ENCODE data around the gene GEMIN8. TPM values are rescaled to one million over a fixed set of nuclear protein-coding genes. Genes with fewer than 3 reads are reported as not detected.

Gene GEMIN8
- total and polyA plus RNA-seq, 5 donors from 2014 or later, result 16.5 to 37.9 (median 27.7) TPM

- ATAC-seq (ENCODE audit: low read depth in 2 of 2), result no peak
- H3K27ac Mint-ChIP-seq, result no peak overlapping the region
- no peaks in the 10 kb centered on the region for H3K36me3 Mint-ChIP-seq
- no peaks in the 10 kb centered on the region for H3K4me1 Mint-ChIP-seq
- no peaks in the 10 kb centered on the region for H3K4me1 ChIP-seq (ENCODE audit: control insufficient read depth, insufficient read depth, low read length, poor library complexity, severe bottlenecking)
- no peak overlapping the region for H3K27ac ChIP-seq (ENCODE audit: insufficient read depth, low read length, poor library complexity, severe bottlenecking)
- peaks cover 25% of the 10 kb centered on the region for H3K27me3 Mint-ChIP-seq
- H3K4me3 Mint-ChIP-seq, result no peak overlapping the region
- no peaks in the 10 kb centered on the region for H3K27me3 ChIP-seq (ENCODE audit: control insufficient read depth, insufficient read depth, low read length)
- no peak for DNase-seq
- no peaks in the 10 kb centered on the region for H3K36me3 ChIP-seq (ENCODE audit: control insufficient read depth, insufficient read depth, low read length)
- H3K9me3 Mint-ChIP-seq, result peaks cover 0 to 2% (median 0%) of the 10 kb centered on the region in 7 donors
- no peaks in the 10 kb centered on the region for H3K9me3 ChIP-seq (ENCODE audit: control insufficient read depth in 2 of 2, low read length in 2 of 2)
- H3K4me3 ChIP-seq (ENCODE audit: low read depth, low read length), result no peak overlapping the region
Measured at GRCh38 chrX:14056206-14056605, 26.5 kb upstream of the GEMIN8 start.

GRCh38 chrX:14051416-14051815, 21.7 kb upstream of the GEMIN8 start:
- H3K27ac ChIP-seq (ENCODE audit: insufficient read depth, low read length, poor library complexity, severe bottlenecking), result no peak overlapping the region
- no peaks in the 10 kb centered on the region for H3K36me3 Mint-ChIP-seq
- H3K27ac Mint-ChIP-seq, result no peak overlapping the region
- H3K4me1 Mint-ChIP-seq, result no peaks in the 10 kb centered on the region
- H3K27me3 ChIP-seq (ENCODE audit: control insufficient read depth, insufficient read depth, low read length), result peaks cover 3% of the 10 kb centered on the region
- peaks cover 18% of the 10 kb centered on the region for H3K27me3 Mint-ChIP-seq
- H3K4me3 Mint-ChIP-seq, result no peak overlapping the region
- H3K4me1 ChIP-seq (ENCODE audit: control insufficient read depth, insufficient read depth, low read length, poor library complexity, severe bottlenecking), result no peaks in the 10 kb centered on the region
- H3K9me3 Mint-ChIP-seq, result peaks cover 0 to 2% (median 0%) of the 10 kb centered on the region in 7 donors
- H3K4me3 ChIP-seq (ENCODE audit: low read depth, low read length), result no peak overlapping the region
- H3K36me3 ChIP-seq (ENCODE audit: control insufficient read depth, insufficient read depth, low read length), result no peaks in the 10 kb centered on the region
- ATAC-seq (ENCODE audit: low read depth in 2 of 2), result no peak
- H3K9me3 ChIP-seq (ENCODE audit: control insufficient read depth in 2 of 2, low read length in 2 of 2), result no peaks in the 10 kb centered on the region
- no peak for DNase-seq

- Histone ChIP-seq H3K27ac (ENCODE audit: insufficient read depth, low read length, poor library complexity, severe bottlenecking) (no peak overlapping the region), H3K4me1 (ENCODE audit: control insufficient read depth, insufficient read depth, low read length, poor library complexity, severe bottlenecking) (no peaks in the 10 kb centered on the region), H3K4me3 (ENCODE audit: low read depth, low read length) (no peak overlapping the region), H3K27me3 (ENCODE audit: control insufficient read depth, insufficient read depth, low read length) (peaks cover 3% of the 10 kb centered on the region), H3K9me3 (ENCODE audit: control insufficient read depth in 2 of 2, low read length in 2 of 2) (no peaks in the 10 kb centered on the region), H3K36me3 (ENCODE audit: control insufficient read depth, insufficient read depth, low read length) (no peaks in the 10 kb centered on the region)
- Mint-ChIP-seq H3K36me3 (no peaks in the 10 kb centered on the region), H3K27me3 (peaks cover 12% of the 10 kb centered on the region), H3K4me3 (no peak overlapping the region), H3K4me1 (no peaks in the 10 kb centered on the region), H3K27ac (no peak overlapping the region), H3K9me3 (peaks cover 0 to 2% (median 0%) of the 10 kb centered on the region in 7 donors)
- no peak for DNase-seq
- ATAC-seq (ENCODE audit: low read depth in 2 of 2), result no peak
Measured at GRCh38 chrX:14050709-14051108, 21.0 kb upstream of the GEMIN8 start.

- DNase-seq, result no peak
- H3K4me1 Mint-ChIP-seq, result no peaks in the 10 kb centered on the region
- ATAC-seq (ENCODE audit: low read depth in 2 of 2), result no peak
- H3K9me3 Mint-ChIP-seq, result no peaks in the 10 kb centered on the region
- H3K27ac ChIP-seq (ENCODE audit: insufficient read depth, low read length, poor library complexity, severe bottlenecking), result no peak overlapping the region
- H3K36me3 Mint-ChIP-seq, result no peaks in the 10 kb centered on the region
- H3K9me3 ChIP-seq (ENCODE audit: control insufficient read depth in 2 of 2, low read length in 2 of 2), result no peaks in the 10 kb centered on the region
- no peaks in the 10 kb centered on the region for H3K4me1 ChIP-seq (ENCODE audit: control insufficient read depth, insufficient read depth, low read length, poor library complexity, severe bottlenecking)
- H3K4me3 ChIP-seq (ENCODE audit: low read depth, low read length), result no peak overlapping the region
- H3K27me3 Mint-ChIP-seq, result peaks cover 9% of the 10 kb centered on the region
- H3K36me3 ChIP-seq (ENCODE audit: control insufficient read depth, insufficient read depth, low read length), result no peaks in the 10 kb centered on the region
- H3K27me3 ChIP-seq (ENCODE audit: control insufficient read depth, insufficient read depth, low read length), result peaks cover 5% of the 10 kb centered on the region
- H3K27ac Mint-ChIP-seq, result no peak overlapping the region
- H3K4me3 Mint-ChIP-seq, result no peak overlapping the region
Measured at GRCh38 chrX:14043209-14043608, 13.5 kb upstream of the GEMIN8 start.

- Mint-ChIP-seq H3K4me1 (no peaks in the 10 kb centered on the region), H3K27ac (no peak overlapping the region), H3K36me3 (no peaks in the 10 kb centered on the region), H3K4me3 (no peak overlapping the region), H3K27me3 (peaks cover 15% of the 10 kb centered on the region), H3K9me3 (no peaks in the 10 kb centered on the region)
- Histone ChIP-seq H3K27ac (ENCODE audit: insufficient read depth, low read length, poor library complexity, severe bottlenecking) (no peak overlapping the region), H3K9me3 (ENCODE audit: control insufficient read depth in 2 of 2, low read length in 2 of 2) (no peaks in the 10 kb centered on the region), H3K36me3 (ENCODE audit: control insufficient read depth, insufficient read depth, low read length) (no peaks in the 10 kb centered on the region), H3K4me1 (ENCODE audit: control insufficient read depth, insufficient read depth, low read length, poor library complexity, severe bottlenecking) (no peaks in the 10 kb centered on the region), H3K27me3 (ENCODE audit: control insufficient read depth, insufficient read depth, low read length) (no peaks in the 10 kb centered on the region), H3K4me3 (ENCODE audit: low read depth, low read length) (no peak overlapping the region)
- DNase-seq (peak; percentile 47 to 79 (median 74)), ATAC-seq (ENCODE audit: low read depth in 2 of 2) (peak; percentile 73 to 77)
Measured at GRCh38 chrX:14039344-14039743, 9.7 kb upstream of the GEMIN8 start.

- Mint-ChIP-seq H3K9me3 (no peaks in the 10 kb centered on the region), H3K36me3 (no peaks in the 10 kb centered on the region)
- DNase-seq, result no peak
Measured at GRCh38 chrX:14038375-14039085, 8.8 kb upstream of the GEMIN8 start.

GRCh38 chrX:14032406-14032805, 2.7 kb upstream of the GEMIN8 start:
- Mint-ChIP-seq H3K27me3 (peaks cover 11% of the 10 kb centered on the region), H3K27ac (peak overlapping the region in 2 of 3 donors; percentile 66 to 80), H3K9me3 (no peaks in the 10 kb centered on the region), H3K4me3 (peak overlapping the region in 2 of 4 donors; percentile 61 to 78), H3K36me3 (no peaks in the 10 kb centered on the region), H3K4me1 (peaks cover 4 to 41% (median 27%) of the 10 kb centered on the region in 4 donors)
- Histone ChIP-seq H3K36me3 (ENCODE audit: control insufficient read depth, insufficient read depth, low read length) (no peaks in the 10 kb centered on the region), H3K27ac (ENCODE audit: insufficient read depth, low read length, poor library complexity, severe bottlenecking) (no peak overlapping the region), H3K27me3 (ENCODE audit: control insufficient read depth, insufficient read depth, low read length) (no peaks in the 10 kb centered on the region), H3K4me3 (ENCODE audit: low read depth, low read length) (no peak overlapping the region), H3K4me1 (ENCODE audit: control insufficient read depth, insufficient read depth, low read length, poor library complexity, severe bottlenecking) (peaks cover 27% of the 10 kb centered on the region), H3K9me3 (ENCODE audit: control insufficient read depth in 2 of 2, low read length in 2 of 2) (no peaks in the 10 kb centered on the region)
- ATAC-seq (ENCODE audit: low read depth in 2 of 2) (no peak), DNase-seq (peak; percentile 40 to 76 (median 76))

More at GRCh38 chrX:14038375-14039085, 8.8 kb upstream of the GEMIN8 start:
- Histone ChIP-seq H3K27me3 (ENCODE audit: control insufficient read depth, insufficient read depth, low read length) (no peaks in the 10 kb centered on the region), H3K36me3 (ENCODE audit: control insufficient read depth, insufficient read depth, low read length) (no peaks in the 10 kb centered on the region), H3K27ac (ENCODE audit: insufficient read depth, low read length, poor library complexity, severe bottlenecking) (no peak overlapping the region), H3K4me3 (ENCODE audit: low read depth, low read length) (no peak overlapping the region), H3K4me1 (ENCODE audit: control insufficient read depth, insufficient read depth, low read length, poor library complexity, severe bottlenecking) (no peaks in the 10 kb centered on the region), H3K9me3 (ENCODE audit: control insufficient read depth in 2 of 2, low read length in 2 of 2) (no peaks in the 10 kb centered on the region)
- Mint-ChIP-seq H3K4me3 (no peak overlapping the region), H3K27ac (no peak overlapping the region), H3K4me1 (no peaks in the 10 kb centered on the region), H3K27me3 (peaks cover 10% of the 10 kb centered on the region)
- no peak for ATAC-seq (ENCODE audit: low read depth in 2 of 2)

- no peaks in the 10 kb centered on the region for H3K9me3 Mint-ChIP-seq
- peak overlapping the region; percentile 92 to 100 (median 97) for H3K27ac Mint-ChIP-seq
- peak overlapping the region; percentile 87 for H3K27ac ChIP-seq (ENCODE audit: insufficient read depth, low read length, poor library complexity, severe bottlenecking)
- H3K27me3 Mint-ChIP-seq, result peaks cover 5% of the 10 kb centered on the region
- ATAC-seq (ENCODE audit: low read depth in 2 of 2) (no peak), DNase-seq (peak in 1 of 3 donors; percentile 48)
- H3K27me3 ChIP-seq (ENCODE audit: control insufficient read depth, insufficient read depth, low read length), result no peaks in the 10 kb centered on the region
- peaks cover 3% of the 10 kb centered on the region for H3K36me3 Mint-ChIP-seq
- peak overlapping the region; percentile 86 for H3K4me3 ChIP-seq (ENCODE audit: low read depth, low read length)
- no peaks in the 10 kb centered on the region for H3K9me3 ChIP-seq (ENCODE audit: control insufficient read depth in 2 of 2, low read length in 2 of 2)
- peaks cover 8 to 55% (median 34%) of the 10 kb centered on the region in 4 donors for H3K4me1 Mint-ChIP-seq
- peaks cover 32% of the 10 kb centered on the region for H3K4me1 ChIP-seq (ENCODE audit: control insufficient read depth, insufficient read depth, low read length, poor library complexity, severe bottlenecking)
- peak overlapping the region; percentile 87 to 99 (median 94) for H3K4me3 Mint-ChIP-seq
- no peaks in the 10 kb centered on the region for H3K36me3 ChIP-seq (ENCODE audit: control insufficient read depth, insufficient read depth, low read length)
Measured at GRCh38 chrX:14030174-14030530, 460 bp upstream of the GEMIN8 start.

Measured in CD4-positive, CD25-positive, alpha-beta regulatory T cell (primary cell).